Left renal cortex interstitium (tissue), 4 donors: ENCODE results near the gene INHBC. TPM values are rescaled to one million over a fixed set of nuclear protein-coding genes. Genes with fewer than 3 reads are reported as not detected.
A peak's percentile ranks its signal among the peaks of the same experiment; 100 is the strongest.

Source experiments
- DNase-seq, 4 donors: peaks; one replicate each; pipeline ENCODE4 v3.0.0-alpha.2; 2013; ENCODE audit warnings: low read depth in 4 of 4, low spot score in 2 of 4, missing footprints in 1 of 4
- polyA plus RNA-seq, 4 donors: library from polyadenylated mRNA; unstranded; fragments of 120-200 nt; gene quantifications; one replicate each; pipeline ENCODE4 v1.2.1, GENCODE V29; 2013; ENCODE audit not compliant: insufficient read length in 4 of 4

INHBC gene
- polyA plus RNA-seq, 4 donors: 0.19 to 0.25 (median 0.20) TPM

- DNase-seq: no peak
Measured at GRCh38 chr12:57452181-57452936, 17.8 kb downstream of the INHBC start.

GRCh38 chr12:57452937-57453509 lies 18.4 kb downstream of the INHBC start:
- DNase-seq: peak in 1 of 4 donors; percentile 68

- DNase-seq: no peak
Measured at GRCh38 chr12:57454213-57454565, 19.6 kb downstream of the INHBC start.

- no peak for DNase-seq
Measured at GRCh38 chr12:57454566-57455373, 20.2 kb downstream of the INHBC start, which contains the start of gene INHBE. INHBE (plus strand) TSS chr12:57455307; CDS start chr12:57455537, 230 bp downstream.

GRCh38 chr12:57455374-57456144 lies 21.0 kb downstream of the INHBC start:
- no peak for DNase-seq

GRCh38 chr12:57456145-57456700 lies 21.6 kb downstream of the INHBC start:
- DNase-seq: no peak

- DNase-seq: no peak
Measured at GRCh38 chr12:57456737-57457490, 22.3 kb downstream of the INHBC start.

GRCh38 chr12:57458665-57459054 lies 24.1 kb downstream of the INHBC start:
- DNase-seq: no peak

DNA sequence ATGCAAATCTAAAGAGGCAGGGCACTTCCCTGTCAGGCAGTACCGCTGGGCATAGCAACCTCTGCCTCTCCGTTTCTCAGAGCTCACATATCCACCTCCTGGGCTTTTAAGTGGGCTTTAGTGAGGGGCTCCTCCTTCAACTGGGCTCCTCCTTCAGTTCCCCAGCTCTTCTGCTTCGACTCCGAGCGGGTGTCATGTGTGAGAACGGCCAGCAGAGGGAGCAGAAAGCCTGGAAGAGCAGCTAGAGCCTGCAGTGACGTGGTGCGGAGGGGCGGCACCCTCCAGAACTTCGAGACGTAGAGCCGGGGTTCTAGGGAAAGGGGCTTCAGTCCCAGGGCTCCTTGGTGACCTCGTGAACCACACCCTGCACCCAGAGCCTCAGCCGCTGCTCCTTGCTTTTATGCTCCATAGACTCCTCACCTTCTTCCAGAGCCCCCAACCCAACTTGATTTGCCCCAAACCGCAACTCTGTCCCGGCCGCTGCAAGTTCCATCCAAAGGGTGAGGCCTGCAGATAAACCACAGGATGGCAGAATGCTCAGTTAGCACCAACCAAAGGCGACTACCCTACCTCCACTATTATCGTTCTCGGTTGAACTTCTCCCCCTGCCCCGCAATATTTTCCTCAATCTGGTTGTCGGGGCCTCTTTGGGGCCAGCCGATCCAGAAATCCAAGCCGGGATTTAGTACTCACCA lies 24.6 kb downstream of the INHBC start:
- peak; percentile 90 to 95 (median 93) for DNase-seq

- peak in 1 of 4 donors; percentile 33 for DNase-seq
Measured at GRCh38 chr12:57459750-57460467, 25.3 kb downstream of the INHBC start, which contains the start of gene GLI1. GLI1 (plus strand) TSS chr12:57459785; CDS start chr12:57463692, 3,907 bp downstream.

DNA sequence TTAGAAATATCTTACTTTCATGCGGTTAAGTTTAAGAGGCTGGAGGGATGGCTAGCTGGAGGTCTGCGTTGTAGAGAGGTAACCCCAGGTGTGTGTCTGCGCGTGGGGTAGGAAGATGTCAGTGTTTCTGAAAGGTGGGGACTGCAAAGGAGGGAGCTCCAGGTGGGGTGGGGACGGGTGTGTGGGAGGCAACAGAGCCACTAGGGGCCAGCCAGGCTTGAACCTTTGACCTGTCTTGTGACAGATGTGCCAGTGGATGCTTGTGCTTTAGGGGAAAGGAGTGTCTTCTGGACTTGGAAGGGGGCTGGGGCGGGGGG lies 25.8 kb downstream of the INHBC start:
- DNase-seq: no peak

- no peak for DNase-seq
Measured at GRCh38 chr12:57460841-57461275, 26.3 kb downstream of the INHBC start.

- peak in 3 of 4 donors; percentile 62 to 69 (median 66) for DNase-seq
Measured at GRCh38 chr12:57461276-57461916, 26.8 kb downstream of the INHBC start.

DNA sequence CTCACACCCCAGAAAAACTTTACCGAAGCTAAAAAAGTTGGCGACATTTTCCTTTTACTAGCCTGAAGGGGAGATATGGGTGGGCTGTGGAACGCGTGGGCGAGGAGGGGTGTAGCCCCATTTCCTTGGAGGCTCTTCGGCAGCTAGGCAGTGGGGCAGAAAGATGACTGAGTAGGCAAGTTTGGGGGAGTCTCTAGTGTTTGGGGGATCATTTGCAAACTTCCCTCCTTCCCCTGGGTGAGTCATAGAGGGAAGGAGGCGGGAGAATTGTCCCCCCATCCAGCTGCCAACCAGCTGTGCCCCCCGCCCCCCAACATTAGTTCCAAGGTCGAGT lies 27.3 kb downstream of the INHBC start:
- no peak for DNase-seq

- peak; percentile 74 to 95 (median 84) for DNase-seq
Measured at GRCh38 chr12:57462251-57462911, 27.8 kb downstream of the INHBC start.

DNA sequence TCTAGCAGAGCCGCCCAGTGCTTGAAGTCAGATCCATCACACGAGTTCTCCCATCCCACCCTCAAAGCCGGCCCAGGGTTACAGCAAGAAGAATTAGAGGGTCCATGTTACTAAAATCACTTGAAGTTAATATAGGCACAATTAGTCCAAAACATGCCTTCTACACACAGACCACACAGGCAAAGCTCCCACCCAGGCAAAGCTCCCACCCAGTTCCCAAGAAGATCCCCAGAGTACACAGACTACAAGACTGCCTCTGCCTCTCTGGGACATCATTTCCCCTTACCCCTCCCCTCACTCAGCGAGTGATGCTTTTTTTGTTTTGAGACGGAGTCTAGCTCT lies 28.3 kb downstream of the INHBC start:
- DNase-seq: no peak

DNA sequence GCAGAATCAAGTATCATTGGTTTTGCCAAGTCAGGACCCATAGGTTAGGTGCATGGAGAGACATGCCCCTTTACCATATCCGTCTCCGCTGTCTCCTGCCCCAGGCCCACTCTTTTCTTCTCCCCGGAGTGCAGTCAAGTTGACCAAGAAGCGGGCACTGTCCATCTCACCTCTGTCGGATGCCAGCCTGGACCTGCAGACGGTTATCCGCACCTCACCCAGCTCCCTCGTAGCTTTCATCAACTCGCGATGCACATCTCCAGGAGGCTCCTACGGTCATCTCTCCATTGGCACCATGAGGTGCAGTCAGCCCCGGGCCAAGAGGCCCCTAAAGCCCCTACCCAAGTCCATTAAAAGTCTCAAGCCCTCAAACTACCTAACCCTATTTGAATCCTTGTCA lies 30.0 kb downstream of the INHBC start:
- DNase-seq: no peak
